DMS 273 (cell line): ENCODE measurements around the gene STOX1.
"Not testable (repeated sequence)": the region's sequence is repeated elsewhere in the genome, so short reads cannot be mapped to it uniquely, and the experiment has no call there.

Source experiments
- DNase-seq: peaks from one replicate; lab custom pipeline; 2025; ENCODE audit not compliant: unreplicated experiment; lab: John Stamatoyannopoulos, UW

Gene STOX1

DNA sequence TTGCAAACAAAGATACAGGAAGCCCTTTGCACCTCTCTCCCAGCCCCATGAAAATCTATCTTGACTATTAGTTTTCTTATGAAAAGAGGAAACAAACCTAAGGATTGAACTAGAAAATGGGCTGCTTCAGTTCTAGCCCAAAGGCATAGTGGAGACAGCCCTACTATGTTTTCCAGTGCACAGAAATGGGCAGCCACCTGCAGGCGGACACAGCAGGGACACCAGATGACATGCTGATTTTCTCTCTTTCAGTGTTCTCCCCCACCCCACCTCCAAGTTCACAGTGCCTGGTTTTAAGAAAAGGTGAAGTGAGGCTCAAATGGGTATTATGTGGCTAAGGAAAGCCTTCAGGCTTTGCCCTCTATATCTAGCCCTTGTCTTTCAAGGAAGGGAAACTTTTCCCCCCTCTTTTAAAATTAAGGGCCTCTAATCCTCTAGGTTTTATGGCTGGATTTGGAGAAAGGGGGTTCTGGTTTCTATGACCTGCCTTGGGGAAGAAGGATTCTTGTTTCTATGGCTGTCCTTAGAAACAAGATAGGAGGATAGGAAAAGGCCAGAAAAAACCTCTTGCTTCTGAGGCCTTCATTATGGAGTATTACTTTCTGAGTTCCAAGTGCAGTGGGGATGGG, 50.3 kb downstream of the STOX1 start:
- no peak for DNase-seq

DNA sequence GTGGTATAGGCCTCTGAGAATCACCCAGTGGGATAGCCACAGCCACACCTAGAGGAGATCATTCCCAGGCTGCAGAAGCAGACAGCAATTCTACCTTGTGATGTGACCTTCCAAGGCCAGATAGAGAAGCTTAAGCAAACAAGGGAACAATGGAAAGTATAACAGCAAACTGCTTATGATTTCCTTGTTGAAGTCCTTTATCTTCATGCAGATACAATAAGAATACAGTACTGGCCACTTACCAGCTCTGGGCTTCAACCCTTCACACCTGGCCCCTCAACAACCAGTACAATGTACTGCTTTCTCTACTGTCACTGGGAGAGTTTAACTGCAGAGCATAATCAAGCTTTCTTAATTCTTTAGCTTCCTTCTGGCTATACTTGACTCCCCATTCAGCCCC, 51.2 kb downstream of the STOX1 start:
- no peak for DNase-seq

DNA sequence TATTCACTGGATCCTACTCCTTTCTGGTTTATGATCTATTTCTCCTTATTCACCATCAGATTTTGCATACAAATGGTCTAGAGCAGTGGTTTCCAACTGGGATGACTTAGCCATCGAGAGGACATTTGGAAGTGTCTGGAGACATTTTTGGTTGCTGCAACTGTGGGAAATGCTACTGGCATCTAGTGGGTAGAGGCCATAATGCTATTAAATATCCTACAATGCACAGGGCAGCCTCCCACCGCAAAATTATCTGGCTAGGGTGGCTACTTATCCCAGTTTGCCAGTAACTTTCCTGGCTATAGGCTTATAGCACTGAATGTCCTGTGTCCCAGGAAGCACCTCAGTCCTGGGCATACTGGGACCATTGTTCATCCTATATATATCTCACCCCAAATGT, 52.3 kb downstream of the STOX1 start:
- DNase-seq = no peak

DNA sequence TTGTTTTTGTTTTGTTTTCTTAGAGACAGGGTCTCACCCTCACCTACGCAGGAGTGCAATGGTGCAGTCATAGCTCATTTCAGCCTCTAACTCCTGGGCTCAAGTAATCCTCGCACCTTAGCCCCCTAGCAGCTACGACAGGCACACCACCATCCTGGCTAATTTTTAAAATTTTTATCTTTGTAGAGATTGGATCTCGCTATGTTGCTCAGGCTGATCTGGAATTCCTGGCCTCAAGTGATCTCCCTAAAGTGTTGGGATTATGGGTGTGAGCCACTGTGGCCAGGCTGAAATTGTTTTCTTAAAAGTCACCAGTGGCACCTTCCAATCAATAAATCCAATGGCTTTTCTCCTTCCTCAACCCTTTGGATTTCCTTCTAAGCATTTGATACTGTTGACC, 52.9 kb downstream of the STOX1 start:
- DNase-seq = no peak

DNA sequence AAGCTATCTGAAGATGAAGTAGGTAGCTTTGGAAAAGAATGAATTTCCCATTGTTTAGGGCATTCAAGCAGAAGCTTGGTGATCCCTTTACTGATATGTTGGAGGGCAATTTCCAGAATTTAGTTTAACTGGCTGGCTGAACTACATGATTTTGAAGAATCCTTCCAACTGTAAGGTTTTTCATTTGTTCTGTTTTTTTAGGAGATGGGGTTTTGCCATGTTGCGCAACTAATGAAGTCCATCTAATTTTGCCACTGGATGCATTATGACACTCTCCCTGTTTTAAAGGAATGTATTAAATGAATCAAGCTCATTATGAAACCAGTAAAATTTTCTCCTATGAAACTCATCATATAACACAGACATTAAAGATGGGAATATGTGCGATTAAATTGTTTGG, 67.7 kb downstream of the STOX1 start:
- no peak for DNase-seq

DNA sequence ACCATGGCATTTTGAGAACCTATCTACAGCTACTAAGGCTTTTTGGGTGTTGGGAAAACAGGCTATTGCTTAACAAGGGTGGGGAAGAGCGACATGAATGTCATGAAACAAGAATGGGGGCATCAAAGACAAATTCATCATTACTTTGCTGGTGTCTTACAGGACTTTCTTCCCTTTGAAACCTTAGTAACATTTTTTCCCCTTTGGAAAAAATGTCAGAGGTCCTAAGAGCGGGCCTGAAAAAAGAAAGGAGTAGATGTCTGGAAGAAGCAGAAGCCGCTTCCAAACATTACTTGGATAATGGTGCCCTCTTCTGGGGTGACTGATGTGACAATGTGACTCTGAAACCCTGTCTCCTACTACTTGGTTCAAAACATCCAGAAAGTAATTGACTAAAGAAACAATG, 70.0 kb downstream of the STOX1 start:
- peak; percentile 71 for DNase-seq

DNA sequence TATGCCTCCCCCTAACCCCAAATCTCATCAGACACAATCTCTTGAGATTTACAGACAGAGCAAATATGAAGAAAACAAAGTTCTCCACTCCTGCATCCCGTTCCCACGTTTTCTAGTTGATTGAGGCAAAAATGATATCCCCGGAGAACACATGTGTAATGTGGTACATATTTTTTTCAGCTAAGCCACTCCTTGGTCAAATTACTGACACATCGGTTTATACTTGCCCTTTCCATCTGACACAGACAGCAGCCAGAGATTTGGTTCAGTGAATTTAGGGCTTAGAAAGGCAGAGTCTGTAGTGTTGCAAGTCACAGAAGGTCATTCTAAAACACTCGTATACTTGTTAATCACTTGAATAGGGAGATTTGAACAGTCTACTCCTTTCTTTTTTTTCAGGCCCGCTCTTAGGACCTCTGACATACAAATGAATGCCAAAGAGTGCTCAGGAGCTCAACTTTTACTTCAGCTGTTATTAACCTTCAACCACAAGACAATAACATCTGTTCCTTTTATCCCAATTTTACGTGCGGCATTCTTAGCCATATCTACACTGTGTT, 71.9 kb downstream of the STOX1 start:
- no peak for DNase-seq

DNA sequence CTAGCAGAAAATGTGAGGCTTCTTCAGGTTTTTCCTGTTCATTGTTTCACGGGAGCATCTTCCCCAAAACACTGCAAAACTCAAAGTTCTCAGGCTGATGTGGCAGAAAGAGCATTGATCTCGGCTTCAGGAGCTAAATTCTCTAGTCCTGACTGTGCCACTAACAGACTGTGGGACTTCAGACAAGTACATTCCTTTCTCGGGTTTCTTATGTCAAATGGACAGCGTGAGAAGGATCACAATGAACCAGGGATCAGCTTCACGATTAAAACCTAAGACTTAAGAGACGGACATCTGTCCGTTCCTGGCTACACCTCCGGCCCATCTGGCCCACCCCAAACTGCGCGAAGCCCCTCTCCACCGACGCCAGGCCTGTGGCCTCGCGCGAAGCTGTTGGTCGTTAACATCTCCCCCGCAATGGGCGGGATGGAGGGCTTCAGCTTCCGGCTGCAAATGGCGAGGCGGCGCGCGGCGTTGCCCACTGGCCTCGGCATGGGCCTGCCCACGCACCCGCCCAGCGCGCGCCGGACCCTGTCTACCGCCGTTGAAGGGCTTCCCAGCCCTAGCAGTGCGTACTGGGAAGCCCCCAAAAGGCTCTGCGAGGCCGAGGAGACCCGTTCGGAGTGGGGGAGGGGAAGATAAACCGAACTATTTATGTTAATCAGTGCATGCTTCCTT, 73.2 kb downstream of the STOX1 start:
- peak; percentile 90 for DNase-seq

DNA sequence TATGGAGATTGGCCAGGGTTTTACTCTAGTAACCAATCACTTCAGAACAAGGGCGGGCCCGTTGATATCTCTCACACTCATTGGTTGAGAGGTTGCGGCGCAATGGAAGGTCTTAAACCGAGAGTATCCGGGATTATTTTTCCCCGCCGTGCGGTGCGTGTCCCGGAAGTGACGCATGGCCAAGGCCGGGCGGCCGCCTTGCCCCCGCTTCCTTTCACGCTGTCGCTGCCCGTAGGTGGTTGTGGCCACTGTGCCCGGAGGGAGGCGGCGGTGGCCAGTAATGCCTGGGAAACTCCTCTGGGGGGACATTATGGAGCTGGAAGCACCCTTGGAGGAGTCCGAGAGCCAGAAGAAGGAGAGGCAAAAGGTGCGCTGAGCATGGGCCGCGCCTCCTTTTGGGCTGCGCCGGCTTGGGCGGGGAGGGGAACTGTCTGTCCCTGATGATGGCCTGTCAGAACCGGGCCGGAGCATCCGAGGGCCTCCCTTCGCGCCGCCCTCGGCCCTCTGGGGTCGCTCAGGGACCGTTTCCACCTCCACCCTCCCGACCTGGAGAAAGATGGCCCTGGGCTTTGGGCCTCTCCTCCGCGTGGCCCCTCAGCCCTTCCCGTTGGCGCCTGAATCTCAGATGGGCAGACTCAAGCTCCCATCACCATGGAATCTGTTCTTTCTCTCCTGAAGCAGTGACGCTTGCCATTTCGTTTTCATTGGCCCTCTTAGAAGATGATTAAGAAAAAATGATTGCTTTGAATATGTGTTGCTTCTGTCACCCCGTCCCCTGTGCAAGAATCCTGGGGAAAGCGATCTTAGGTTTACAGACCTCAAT, 74.0 kb downstream of the STOX1 start, which contains the start of gene DDX50:
DDX50 (plus strand) TSS at position 211 of the 823 bp plus-strand sequence; CDS start at position 281, 70 bp downstream.
- DNase-seq = peak; percentile 99

DNA sequence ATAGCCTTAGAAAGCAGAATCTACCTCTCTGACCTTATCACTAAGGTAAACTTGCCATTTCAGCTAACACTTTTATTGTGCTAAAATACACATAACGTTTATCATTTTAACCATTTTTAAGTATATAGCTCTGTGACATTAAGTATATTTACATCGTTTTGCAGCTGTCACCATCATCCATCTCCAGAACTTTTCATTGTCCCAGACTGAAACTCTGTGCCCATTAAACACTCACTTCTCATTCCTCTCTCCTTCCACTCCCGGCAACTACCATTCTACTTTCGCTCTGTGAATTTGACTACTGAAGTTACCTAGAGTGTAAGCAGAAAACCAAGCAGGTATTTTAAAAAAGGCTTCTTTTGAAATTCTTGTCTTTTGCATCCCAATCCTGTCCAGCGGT, 75.1 kb downstream of the STOX1 start:
- no peak for DNase-seq

DNA sequence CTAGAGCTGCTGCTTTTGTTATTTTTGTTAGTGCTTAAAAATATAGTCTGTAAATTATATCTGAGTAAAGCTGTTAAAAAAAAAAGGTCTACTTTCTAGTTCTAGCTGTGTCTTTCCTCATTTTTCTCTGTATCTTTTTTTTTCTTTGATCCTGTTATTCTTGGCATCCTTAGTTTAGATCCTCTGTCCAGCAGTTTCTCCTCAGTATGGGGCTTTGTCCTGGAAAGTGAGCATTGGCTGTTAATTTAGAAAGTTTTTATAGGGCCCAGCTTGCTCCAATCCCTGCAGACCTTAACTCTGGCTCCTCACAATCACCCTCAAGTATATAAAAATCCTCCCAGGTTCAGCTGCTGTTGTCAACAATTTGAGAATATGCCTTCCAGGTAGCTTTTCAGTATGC, 97.3 kb downstream of the STOX1 start:
- no peak for DNase-seq

DNA sequence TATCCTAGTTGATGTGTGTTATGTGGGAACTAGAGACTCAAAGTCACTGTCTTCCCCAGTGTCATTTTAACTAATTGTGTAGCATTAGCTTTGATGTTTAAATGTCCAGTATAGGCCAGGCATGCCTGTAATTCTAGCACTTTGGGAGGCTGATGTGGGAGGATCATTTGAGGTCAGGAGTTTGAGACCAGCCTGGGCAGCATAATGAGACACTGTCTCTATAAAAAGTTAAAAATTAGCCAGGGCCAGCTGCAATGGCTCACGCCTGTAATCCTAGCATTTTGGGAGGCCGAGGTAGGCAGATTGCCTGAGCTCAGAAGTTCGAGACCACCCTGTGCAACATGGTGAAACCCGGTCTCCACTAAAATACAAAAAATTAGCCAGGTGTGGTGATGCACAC, 98.2 kb downstream of the STOX1 start:
- no peak for DNase-seq

DNA sequence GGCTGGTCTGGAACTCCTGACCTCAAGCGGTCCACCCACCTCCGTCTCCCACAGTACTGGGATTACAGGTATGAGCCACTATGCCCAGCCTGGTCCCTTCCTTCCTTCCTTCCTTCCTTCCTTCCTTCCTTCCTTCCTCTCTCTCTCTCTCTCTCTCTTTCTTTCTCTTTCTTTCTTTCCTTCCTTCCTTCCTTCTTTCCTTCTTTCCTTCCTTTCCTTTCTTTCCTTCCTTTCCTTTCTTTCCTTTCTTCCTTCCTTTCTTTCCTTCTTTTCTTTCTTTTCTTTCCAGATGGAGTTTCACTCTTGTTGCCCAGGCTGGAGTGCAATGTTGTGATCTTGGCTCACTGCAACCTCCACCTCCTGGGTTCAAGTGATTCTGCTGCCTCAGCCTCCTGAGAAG, 101.8 kb downstream of the STOX1 start:
- DNase-seq = not testable (repeated sequence)

DNA sequence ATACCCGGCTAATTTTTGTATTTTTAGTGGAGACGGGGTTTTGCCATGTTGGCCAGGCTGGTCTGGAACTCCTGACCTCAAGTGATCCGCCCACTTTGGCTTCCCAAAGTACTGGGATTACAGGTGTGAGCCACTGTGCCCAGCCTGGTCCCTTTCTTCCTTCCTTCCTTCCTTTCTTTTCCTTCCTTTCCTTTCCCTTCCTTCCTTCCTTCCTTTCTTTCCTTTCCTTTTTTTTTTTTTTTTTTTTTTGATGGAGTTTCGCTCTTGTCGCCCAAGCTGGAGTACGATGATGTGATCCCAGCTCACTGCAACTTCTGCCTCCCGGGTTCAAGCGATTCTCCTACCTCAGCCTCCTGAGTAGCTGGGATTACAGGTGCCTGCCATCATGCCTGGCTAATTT, 102.6 kb downstream of the STOX1 start:
- not testable (repeated sequence) for DNase-seq

DNA sequence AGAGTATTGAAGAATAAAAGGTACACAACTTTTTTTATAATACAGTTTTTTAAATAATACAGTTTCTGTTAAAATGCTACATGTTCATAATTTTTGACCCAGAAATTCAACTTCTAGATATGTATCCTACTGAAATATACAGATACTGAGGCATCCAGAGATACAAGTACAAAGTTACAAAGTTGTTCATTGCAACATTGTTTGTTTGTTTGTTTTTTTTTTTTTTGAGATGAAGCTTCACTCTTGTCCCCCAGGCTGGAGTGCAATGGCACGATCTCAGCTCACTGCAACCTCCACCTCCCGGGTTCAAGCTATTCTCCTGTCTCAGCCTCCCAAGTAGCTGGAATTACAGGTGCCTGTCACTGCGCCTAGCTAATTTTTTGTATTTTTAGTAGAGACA, 105.5 kb downstream of the STOX1 start:
- not testable (repeated sequence) for DNase-seq

DNA sequence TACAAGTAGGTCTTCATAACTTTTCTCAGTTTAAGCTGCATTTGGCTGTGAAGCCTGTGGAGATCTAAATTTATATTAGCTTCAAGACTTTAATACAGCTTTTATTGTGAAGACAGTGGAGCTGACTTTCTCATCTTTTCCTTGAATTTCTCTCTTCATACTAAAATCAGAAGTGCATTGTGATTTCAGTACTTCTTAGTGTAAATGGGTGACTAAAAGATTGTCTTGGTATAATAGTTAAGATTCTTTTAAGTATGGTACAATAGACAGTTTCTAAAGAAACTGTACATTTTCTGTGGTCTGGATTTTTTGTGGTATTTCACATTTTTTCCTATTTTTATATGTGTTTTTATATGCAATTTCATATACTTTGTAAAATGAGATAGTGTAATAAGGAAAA, 107.7 kb downstream of the STOX1 start:
- no peak for DNase-seq

DNA sequence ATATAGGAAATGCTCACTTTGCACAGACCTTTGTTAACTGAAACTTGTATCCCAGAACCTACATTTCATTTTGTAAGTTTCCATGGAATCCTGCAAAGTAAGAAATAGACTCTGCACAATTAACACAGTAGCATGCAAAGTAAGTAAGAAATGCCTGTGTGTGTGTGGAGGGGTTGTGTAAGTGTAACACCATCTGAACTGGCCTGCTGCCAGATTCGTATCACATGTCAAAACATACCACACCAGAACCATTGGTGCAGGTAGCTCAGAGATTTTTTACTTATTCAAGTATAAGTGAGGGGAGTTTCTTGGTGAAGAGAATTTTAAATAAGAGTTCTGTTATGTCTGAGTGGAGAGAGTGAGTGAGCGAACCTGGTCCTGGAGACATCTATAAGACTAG, 110.8 kb downstream of the STOX1 start:
- peak; percentile 33 for DNase-seq

DNA sequence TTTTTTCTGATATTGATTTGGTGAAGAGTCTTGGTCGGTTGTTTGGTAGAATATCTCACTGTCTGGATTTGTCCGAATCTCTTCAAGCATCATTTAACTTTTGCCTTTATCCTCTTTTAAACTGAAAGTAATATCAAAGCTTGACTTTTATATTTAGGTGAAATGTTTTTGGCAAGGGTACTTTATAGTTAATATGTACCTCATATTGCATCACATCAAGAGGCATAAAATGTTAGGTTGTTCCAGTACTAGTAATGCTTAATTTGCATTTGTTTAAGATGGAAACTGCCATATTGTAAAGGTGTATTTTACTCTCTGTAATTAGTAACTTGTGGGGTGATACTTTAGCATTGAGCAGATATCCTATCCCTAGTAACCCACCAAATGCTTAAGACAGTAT, 111.6 kb downstream of the STOX1 start:
- DNase-seq = no peak

DNA sequence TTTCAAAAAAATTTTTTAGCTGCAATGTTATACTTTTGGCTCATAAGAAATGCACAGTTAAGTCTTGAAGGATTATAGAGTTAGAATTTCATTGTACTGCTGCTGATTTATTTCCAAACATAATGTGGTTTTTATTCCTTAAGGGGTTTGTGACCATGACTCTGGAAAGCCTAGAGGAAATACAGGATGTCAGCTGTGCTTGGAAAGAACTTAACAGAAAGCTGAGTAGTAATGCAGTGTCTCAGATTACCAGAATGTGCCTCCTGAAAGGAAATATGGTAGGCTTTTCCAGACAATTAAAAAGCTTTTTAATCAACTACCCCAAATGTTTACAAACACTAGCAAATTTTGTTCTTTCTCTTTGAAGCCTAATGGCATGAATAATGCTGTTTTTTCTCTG, 113.6 kb downstream of the STOX1 start:
- not testable (repeated sequence) for DNase-seq
